Left ventricle myocardium inferior (tissue), 1 donor: Measurements from ENCODE around the gene L1CAM. TPM values are rescaled to one million over a fixed set of nuclear protein-coding genes. Genes with fewer than 3 reads are reported as not detected.

Source experiments
- DNase-seq: peaks from one replicate; pipeline ENCODE4 v3.0.0-alpha.2; 2020
- H3K27ac ChIP-seq: fragments of 200-600 bp; replicated peaks from 2 replicates; pipeline ENCODE4 v1.8.0; 2021
- H3K27me3 ChIP-seq: fragments of 200-600 bp; 2 replicates; pipeline ENCODE4 v1.8.0; 2021; ENCODE audit warnings: low read depth
- H3K36me3 ChIP-seq: fragments of 200-600 bp; 2 replicates; pipeline ENCODE4 v1.8.0; 2021
- H3K4me1 ChIP-seq: fragments of 200-600 bp; 2 replicates; pipeline ENCODE4 v1.8.0; 2021
- H3K4me3 ChIP-seq: fragments of 200-600 bp; 2 replicates; pipeline ENCODE4 v1.8.0; 2021; ENCODE audit warnings: mild to moderate bottlenecking, moderate library complexity
- H3K9me3 ChIP-seq: fragments of 200-600 bp; replicated peaks from 2 replicates; pipeline ENCODE4 v1.8.0; 2021
- intact Hi-C: fragments of 100-400 bp; cut with micrococcal nuclease; formaldehyde crosslinking; loops from one replicate; pipeline ENCODE4 v1.11.0; 2022
- total RNA-seq: library from RNA; stranded (reverse); fragmentation: NEBNext Ultra II Directional; extraction: Animal tissue kit (Norgen Biotek cat#: 25700); gene quantifications from one replicate; pipeline ENCODE4 v1.2.1, GENCODE V29; 2021
- TF ChIP-seq, protein P1 (sequence below): fragments of 200-600 bp; IDR thresholded peaks from 2 replicates; pipeline ENCODE4 v1.8.0; 2021; ENCODE audit warnings: antibody characterized with exemption, mild to moderate bottlenecking, borderline replicate concordance
- donor health status: DM: no; HTN: yes; CAD: no; lungs with severe emphysema.

Gene L1CAM
- total RNA-seq, 1 donor from 2014 or later, result 4.0 TPM

- Histone ChIP-seq H3K36me3 (no peaks in the 10 kb centered on the region), H3K9me3 (no peaks in the 10 kb centered on the region), H3K4me1 (peaks cover 5% of the 10 kb centered on the region), H3K27ac (no peak overlapping the region), H3K27me3 (peaks cover 93% of the 10 kb centered on the region), H3K4me3 (no peak overlapping the region)
- DNase-seq, result no peak
- intact Hi-C loops, result no loop called here
- TF ChIP-seq, protein P1, sequence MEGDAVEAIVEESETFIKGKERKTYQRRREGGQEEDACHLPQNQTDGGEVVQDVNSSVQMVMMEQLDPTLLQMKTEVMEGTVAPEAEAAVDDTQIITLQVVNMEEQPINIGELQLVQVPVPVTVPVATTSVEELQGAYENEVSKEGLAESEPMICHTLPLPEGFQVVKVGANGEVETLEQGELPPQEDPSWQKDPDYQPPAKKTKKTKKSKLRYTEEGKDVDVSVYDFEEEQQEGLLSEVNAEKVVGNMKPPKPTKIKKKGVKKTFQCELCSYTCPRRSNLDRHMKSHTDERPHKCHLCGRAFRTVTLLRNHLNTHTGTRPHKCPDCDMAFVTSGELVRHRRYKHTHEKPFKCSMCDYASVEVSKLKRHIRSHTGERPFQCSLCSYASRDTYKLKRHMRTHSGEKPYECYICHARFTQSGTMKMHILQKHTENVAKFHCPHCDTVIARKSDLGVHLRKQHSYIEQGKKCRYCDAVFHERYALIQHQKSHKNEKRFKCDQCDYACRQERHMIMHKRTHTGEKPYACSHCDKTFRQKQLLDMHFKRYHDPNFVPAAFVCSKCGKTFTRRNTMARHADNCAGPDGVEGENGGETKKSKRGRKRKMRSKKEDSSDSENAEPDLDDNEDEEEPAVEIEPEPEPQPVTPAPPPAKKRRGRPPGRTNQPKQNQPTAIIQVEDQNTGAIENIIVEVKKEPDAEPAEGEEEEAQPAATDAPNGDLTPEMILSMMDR, result no peak
Measured at GRCh38 chrX:153882086-153882498, 3.9 kb downstream of the L1CAM start.

DNA sequence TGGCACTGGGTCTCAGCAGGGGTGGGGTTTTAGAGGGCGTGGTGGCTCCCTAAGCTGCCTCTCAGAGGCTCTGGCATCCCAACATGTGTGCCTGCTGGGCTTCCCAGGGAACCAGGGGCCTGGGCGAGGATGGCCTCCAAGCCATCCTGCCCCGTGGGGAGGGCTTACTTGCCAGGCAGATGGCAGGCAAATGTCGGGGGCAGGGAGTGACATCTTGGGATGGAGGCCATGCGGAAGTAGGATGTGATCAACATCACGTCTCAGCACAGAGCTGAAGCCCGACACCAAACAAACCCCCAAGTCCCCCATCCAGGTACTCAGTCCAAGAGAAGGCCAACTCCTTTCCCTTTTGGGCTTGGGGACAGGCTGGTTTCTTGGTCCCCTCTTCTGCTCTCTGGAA is 4.7 kb downstream of the L1CAM start:
- no peaks in the 10 kb centered on the region for H3K9me3 ChIP-seq
- H3K27ac ChIP-seq, result no peak overlapping the region
- no peak for DNase-seq
- peaks cover 5% of the 10 kb centered on the region for H3K4me1 ChIP-seq
- peaks cover 92% of the 10 kb centered on the region for H3K27me3 ChIP-seq
- TF ChIP-seq, protein P1, result no peak
- no peak overlapping the region for H3K4me3 ChIP-seq
- no peaks in the 10 kb centered on the region for H3K36me3 ChIP-seq
- intact Hi-C loops, result no loop called here

GRCh38 chrX:153880440-153880815 is 5.5 kb downstream of the L1CAM start:
- no peak for DNase-seq
- TF ChIP-seq, protein P1, result no peak
- intact Hi-C loops, result no loop called here
- no peaks in the 10 kb centered on the region for H3K36me3 ChIP-seq
- no peak overlapping the region for H3K27ac ChIP-seq
- no peak overlapping the region for H3K4me3 ChIP-seq
- peaks cover 90% of the 10 kb centered on the region for H3K27me3 ChIP-seq
- peaks cover 4% of the 10 kb centered on the region for H3K4me1 ChIP-seq
- H3K9me3 ChIP-seq, result no peaks in the 10 kb centered on the region

DNA sequence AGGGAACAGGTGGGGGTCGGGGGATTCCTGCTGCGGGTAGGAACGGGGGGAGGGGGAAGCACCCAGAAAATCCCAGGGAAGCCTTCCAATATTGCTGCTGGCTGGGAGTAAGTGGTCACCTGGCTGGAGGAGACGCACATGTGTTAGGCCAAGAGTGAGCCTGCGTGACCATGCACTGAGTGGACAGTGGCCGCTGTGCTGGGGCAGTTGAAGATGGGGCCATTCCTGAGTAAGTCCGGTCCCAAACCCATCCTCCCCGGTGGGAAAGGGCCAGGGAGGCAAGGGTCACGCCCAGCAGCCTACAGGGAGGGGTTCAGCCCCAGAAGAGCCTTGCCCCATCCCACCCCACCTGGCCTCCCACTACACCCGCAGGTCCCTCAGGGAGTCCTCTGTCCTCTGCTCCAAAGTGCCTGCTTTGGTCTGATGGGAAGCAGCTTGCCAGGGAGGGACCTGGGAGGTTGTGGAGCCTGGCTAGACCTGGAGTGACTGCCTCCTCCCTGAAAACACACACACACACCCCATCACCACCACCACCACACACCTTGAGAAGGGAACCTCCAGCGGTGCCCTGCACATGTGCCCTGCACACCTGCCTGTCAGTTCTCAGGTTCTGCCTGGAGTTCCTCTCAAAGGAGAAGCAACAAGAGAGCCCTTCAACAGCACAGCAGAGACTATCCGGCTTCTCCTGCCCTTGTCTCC is 6.1 kb downstream of the L1CAM start:
- TF ChIP-seq, protein P1, result no peak
- Histone ChIP-seq H3K9me3 (no peaks in the 10 kb centered on the region), H3K4me1 (no peaks in the 10 kb centered on the region), H3K4me3 (no peak overlapping the region), H3K36me3 (no peaks in the 10 kb centered on the region), H3K27ac (no peak overlapping the region), H3K27me3 (peaks cover 84% of the 10 kb centered on the region)
- DNase-seq, result no peak
- intact Hi-C loops, result no loop called here

- TF ChIP-seq, protein P1, result no peak
- H3K27ac ChIP-seq, result no peak overlapping the region
- H3K27me3 ChIP-seq, result peaks cover 76% of the 10 kb centered on the region
- H3K9me3 ChIP-seq, result no peaks in the 10 kb centered on the region
- DNase-seq, result no peak
- intact Hi-C loops, result no loop called here
- no peak overlapping the region for H3K4me3 ChIP-seq
- H3K36me3 ChIP-seq, result no peaks in the 10 kb centered on the region
- no peaks in the 10 kb centered on the region for H3K4me1 ChIP-seq
Measured at GRCh38 chrX:153878969-153879653, 6.9 kb downstream of the L1CAM start.
